GM12891 (cell line): Measurements from ENCODE around the gene PIK3C2B.

Experiments used
- POLR2A ChIP-seq: IDR thresholded peaks from 2 replicates; pipeline ENCODE4 v1.6.1; 2011; ENCODE audit warnings: low read depth, low read length, control low read depth
- POLR2AphosphoS5 ChIP-seq: IDR thresholded peaks from 2 replicates; pipeline ENCODE4 v1.6.1; 2011; ENCODE audit warnings: low read depth, low read length, control low read depth

GRCh38 chr1:204499511-204500468 is 5.2 kb upstream of the PIK3C2B start:
- TF ChIP-seq POLR2AphosphoS5, result no peak
- no peak for TF ChIP-seq POLR2A
